SK-N-SH (cell line): ENCODE data around the gene DPP10.

ENCODE experiments used
- EP300 ChIP-seq, 2 experiments: IDR thresholded peaks; 2 replicates each; pipeline versions ENCODE4 v1.4.0 to v1.6.1; 2012; ENCODE audit warnings: borderline replicate concordance in 1 of 2, low read depth in 1 of 2, low read length in 1 of 2
- EZH2phosphoT487 ChIP-seq: fragments of 200-600 bp; sonication (generic); IDR thresholded peaks from 2 replicates; pipeline ENCODE4 v1.6.1; 2017; ENCODE audit warnings: low read depth, mixed run types, mild to moderate bottlenecking, antibody characterized with exemption, moderate library complexity, borderline replicate concordance
- TF ChIP-seq, protein P1 (sequence below): fragments of 200-600 bp; sonication (generic); IDR thresholded peaks from 2 replicates; pipeline ENCODE4 v1.6.1; 2017; ENCODE audit warnings: antibody characterized with exemption, mild to moderate bottlenecking, moderate library complexity

DNA sequence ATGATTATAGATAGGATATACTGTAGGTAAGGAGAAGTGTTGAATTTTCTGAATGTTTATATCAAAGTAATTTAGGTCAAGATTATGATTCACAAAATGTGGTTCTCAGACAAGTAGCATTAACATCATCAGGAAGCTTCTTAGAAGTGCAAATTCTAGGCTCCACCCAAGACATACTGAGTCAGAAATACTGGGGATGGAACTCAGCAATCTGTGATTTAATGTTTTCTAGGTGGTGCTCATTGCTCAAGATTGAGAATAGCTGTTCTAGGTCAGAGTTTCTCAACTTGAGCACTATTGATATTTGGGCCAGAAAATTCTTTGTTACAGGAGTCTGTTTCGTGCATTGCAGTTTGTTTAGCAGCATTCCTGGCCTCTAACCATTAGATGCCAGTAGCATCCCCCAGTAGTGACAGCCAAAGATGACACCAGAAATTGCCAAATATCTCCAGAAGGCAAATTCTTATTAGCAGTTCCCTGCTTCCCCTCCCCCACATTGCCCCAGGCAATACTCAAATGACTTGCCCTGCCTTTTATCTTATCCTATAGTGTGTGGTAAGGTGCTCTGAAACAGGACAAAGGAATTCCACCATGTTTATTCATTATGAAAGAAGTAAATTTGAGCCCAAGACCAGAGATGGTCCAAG is 1001.2 kb downstream of the DPP10 start:
- no peak for TF ChIP-seq EZH2phosphoT487
- TF ChIP-seq, protein P1, sequence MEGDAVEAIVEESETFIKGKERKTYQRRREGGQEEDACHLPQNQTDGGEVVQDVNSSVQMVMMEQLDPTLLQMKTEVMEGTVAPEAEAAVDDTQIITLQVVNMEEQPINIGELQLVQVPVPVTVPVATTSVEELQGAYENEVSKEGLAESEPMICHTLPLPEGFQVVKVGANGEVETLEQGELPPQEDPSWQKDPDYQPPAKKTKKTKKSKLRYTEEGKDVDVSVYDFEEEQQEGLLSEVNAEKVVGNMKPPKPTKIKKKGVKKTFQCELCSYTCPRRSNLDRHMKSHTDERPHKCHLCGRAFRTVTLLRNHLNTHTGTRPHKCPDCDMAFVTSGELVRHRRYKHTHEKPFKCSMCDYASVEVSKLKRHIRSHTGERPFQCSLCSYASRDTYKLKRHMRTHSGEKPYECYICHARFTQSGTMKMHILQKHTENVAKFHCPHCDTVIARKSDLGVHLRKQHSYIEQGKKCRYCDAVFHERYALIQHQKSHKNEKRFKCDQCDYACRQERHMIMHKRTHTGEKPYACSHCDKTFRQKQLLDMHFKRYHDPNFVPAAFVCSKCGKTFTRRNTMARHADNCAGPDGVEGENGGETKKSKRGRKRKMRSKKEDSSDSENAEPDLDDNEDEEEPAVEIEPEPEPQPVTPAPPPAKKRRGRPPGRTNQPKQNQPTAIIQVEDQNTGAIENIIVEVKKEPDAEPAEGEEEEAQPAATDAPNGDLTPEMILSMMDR = no peak
- TF ChIP-seq EP300 (IDR thresholded peaks at IDR 0.05; ENCODE audit: borderline replicate concordance in 1 of 2, low read depth in 1 of 2, low read length in 1 of 2) = no peak
